Activated CD4-positive, alpha-beta T cell treated with anti-CD3 and anti-CD28 coated beads for 36 hours (primary cell): ENCODE results near the gene MECP2. TPM values are rescaled to one million over a fixed set of nuclear protein-coding genes. Genes with fewer than 3 reads are reported as not detected.
"Not testable (repeated sequence)": the region's sequence is repeated elsewhere in the genome, so short reads cannot be mapped to it uniquely, and the experiment has no call there.

ENCODE experiments used
- ATAC-seq: fragments of 200-7000 bp; cut with Tn5 transposase; one replicate; pipeline ENCODE4 v1.10.0; 2021; ENCODE audit warnings: mild to moderate bottlenecking, moderate library complexity
- CTCF ChIA-PET: fragments of 350-600 bp; sonication (Branson Sonifier 250); formaldehyde crosslinking; loops from one replicate; lab custom pipeline; 2021; ENCODE audit warnings: antibody characterized with exemption; lab: Charles Lee
- POLR2A ChIA-PET: fragments of 350-600 bp; sonication (Branson Sonifier 250); formaldehyde crosslinking; loops from one replicate; lab custom pipeline; 2021; ENCODE audit warnings: antibody characterized with exemption, inconsistent platforms; lab: Charles Lee
- DNase-seq: peaks from one replicate; pipeline ENCODE4 v3.0.0-alpha.2; 2020
- H3K27ac Mint-ChIP-seq: one replicate; pipeline ENCODE4 v1.8.0; 2021; ENCODE audit warnings: mixed read lengths
- H3K27me3 Mint-ChIP-seq: one replicate; pipeline ENCODE4 v1.8.0; 2021; ENCODE audit warnings: mixed read lengths
- H3K36me3 Mint-ChIP-seq: one replicate; pipeline ENCODE4 v1.8.0; 2021; ENCODE audit warnings: low read depth, mixed read lengths
- H3K4me1 Mint-ChIP-seq: one replicate; pipeline ENCODE4 v1.8.0; 2021; ENCODE audit warnings: mixed read lengths
- H3K4me3 Mint-ChIP-seq: one replicate; pipeline ENCODE4 v1.8.0; 2021; ENCODE audit warnings: mild to moderate bottlenecking, moderate library complexity, mixed read lengths
- H3K9me3 Mint-ChIP-seq: one replicate; pipeline ENCODE4 v1.8.0; 2021; ENCODE audit warnings: low read depth, mixed read lengths
- intact Hi-C, 2 experiments: fragments of 100-400 bp; cut with DNase I in 1 of 2; cut with micrococcal nuclease in 1 of 2; formaldehyde crosslinking; loops; one replicate each; pipeline versions ENCODE4 v1.14.2 to v1.15.1; 2022 to 2024; cut with DNase I, micrococcal nuclease
- total RNA-seq, 2 experiments: library from RNA; stranded (reverse); gene quantifications; one replicate each; pipeline ENCODE4 v1.2.3, GENCODE V29; 2021

The MECP2 gene
- total RNA-seq, 2 experiments from 2014 or later, result 50.7 to 60.0 TPM

DNA sequence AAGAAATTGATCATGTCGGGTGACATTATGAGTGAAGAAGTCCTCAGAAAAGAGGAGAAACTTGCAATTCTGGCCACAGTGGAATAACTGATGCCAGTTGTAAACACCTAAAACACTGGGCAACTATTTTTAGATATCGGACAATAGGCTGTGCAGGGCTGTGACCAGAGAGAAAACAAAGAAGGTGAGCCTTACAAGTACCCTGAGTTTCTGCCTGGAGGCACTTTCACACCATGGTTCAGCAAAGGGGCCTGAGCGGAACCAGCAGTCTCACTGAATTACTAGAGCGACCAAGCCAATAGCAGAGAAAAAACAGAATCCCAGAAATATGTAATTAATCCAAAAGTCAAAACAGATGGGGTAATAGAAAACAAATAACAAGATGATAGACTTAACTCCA lies 89.0 kb downstream of the MECP2 start:
- H3K4me3 Mint-ChIP-seq, result no peak overlapping the region
- ATAC-seq, result no peak
- H3K27ac Mint-ChIP-seq, result no peak overlapping the region
- intact Hi-C loops, result no loop called here
- CTCF ChIA-PET, result no interaction called here
- H3K9me3 Mint-ChIP-seq, result no peaks in the 10 kb centered on the region
- H3K27me3 Mint-ChIP-seq, result no peaks in the 10 kb centered on the region
- no peak for DNase-seq
- POLR2A ChIA-PET, result no interaction called here
- H3K36me3 Mint-ChIP-seq, result peaks cover 22% of the 10 kb centered on the region
- H3K4me1 Mint-ChIP-seq, result peaks cover 2% of the 10 kb centered on the region

DNA sequence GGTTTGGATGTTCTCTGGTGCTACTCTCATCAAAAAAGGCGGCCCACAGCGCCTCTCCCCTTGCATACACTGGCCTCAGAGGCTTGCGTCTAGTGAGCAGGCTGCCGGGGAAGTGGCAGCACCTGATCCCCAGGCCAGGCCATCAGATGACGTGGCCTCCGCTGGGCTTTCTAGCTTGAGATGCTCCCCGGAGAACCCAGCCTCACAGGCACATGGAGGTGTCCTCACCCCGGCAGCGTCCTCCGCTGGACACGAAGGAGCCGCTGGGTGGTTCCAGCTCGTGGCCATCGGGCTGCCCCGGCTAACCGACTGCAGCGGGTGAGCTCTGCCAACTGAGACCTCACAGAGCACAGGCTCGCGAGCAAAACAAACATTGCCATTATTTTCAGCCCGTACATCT lies 90.6 kb downstream of the MECP2 start:
- H3K27me3 Mint-ChIP-seq, result no peaks in the 10 kb centered on the region
- no peaks in the 10 kb centered on the region for H3K9me3 Mint-ChIP-seq
- H3K36me3 Mint-ChIP-seq, result peaks cover 25% of the 10 kb centered on the region
- DNase-seq, result no peak
- intact Hi-C loops, result no loop called here
- no peak overlapping the region for H3K27ac Mint-ChIP-seq
- ATAC-seq, result no peak
- ChIA-PET CTCF (no interaction called here), POLR2A (no interaction called here)
- H3K4me3 Mint-ChIP-seq, result no peak overlapping the region
- H3K4me1 Mint-ChIP-seq, result peaks cover 12% of the 10 kb centered on the region

DNA sequence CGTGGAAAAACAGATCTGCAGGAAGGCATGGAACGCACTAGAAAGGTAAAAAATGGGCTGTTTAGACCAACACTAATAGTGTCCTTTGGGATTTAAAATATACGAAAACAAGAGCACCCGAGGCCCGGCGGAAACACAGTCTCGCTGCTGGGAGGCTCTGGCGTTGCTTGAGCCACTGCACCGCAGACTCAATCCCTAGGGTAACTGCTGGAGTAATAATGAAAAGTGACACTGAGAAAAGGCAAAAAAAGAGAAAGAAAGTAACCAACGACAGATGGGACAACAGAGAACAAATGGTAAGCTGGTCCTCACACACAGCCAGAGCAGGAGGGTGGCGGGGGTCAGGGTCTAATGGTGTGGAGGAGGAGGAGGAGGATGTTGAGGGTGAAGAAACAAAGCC lies 93.2 kb downstream of the MECP2 start:
- Mint-ChIP-seq H3K27ac (no peak overlapping the region), H3K4me1 (peaks cover 16% of the 10 kb centered on the region), H3K36me3 (peaks cover 18% of the 10 kb centered on the region), H3K4me3 (no peak overlapping the region), H3K9me3 (no peaks in the 10 kb centered on the region), H3K27me3 (no peaks in the 10 kb centered on the region)
- no peak for DNase-seq
- CTCF ChIA-PET, result interaction anchor here (3.0 kb wide), 1 partner anchor 10 kb away, joined by 9 read pairs; no protein-coding TSS in a partner anchor
- POLR2A ChIA-PET, result no interaction called here
- intact Hi-C loops, result no loop called here
- ATAC-seq, result no peak

DNA sequence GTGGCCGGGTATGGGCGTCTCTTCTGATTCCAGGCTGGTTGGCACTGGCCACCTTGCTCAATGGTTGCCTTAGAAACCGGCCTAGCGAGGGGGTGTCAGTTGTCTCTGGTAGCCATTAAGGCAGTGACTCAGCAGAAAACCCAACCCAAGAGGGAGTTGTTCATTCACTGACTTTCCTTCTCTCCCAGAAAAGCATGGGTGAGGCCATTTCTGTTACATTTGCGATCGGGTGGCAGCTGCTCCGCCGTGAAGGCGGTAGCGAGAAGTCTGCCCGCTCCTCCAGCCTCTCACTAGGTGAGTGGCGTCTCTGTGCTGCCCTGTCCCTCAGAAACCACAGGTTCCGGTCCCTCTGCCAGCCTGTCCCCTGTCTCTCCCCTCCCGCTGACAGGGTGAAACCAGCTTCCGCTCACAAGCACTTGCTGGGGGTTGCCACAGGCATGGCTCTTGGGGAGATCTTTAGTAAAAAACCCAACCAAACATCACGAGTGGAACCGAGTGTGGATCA lies 95.2 kb downstream of the MECP2 start:
- peak overlapping the region; percentile 85 for H3K27ac Mint-ChIP-seq
- H3K4me3 Mint-ChIP-seq, result peak overlapping the region; percentile 36
- H3K4me1 Mint-ChIP-seq, result peaks cover 13% of the 10 kb centered on the region
- peak; percentile 63 for DNase-seq
- H3K27me3 Mint-ChIP-seq, result no peaks in the 10 kb centered on the region
- no peaks in the 10 kb centered on the region for H3K9me3 Mint-ChIP-seq
- ChIA-PET CTCF (interaction anchor here (1.2 to 1.5 kb wide), 2 partner anchors 11 to 21 kb away, joined by 3 to 4 read pairs; no protein-coding TSS in a partner anchor), POLR2A (interaction anchor here (0.9 kb wide), 1 partner anchor 12 kb away, joined by 6 read pairs; no protein-coding TSS in a partner anchor)
- intact Hi-C loops, result no loop called here
- ATAC-seq, result peak; percentile 95
- H3K36me3 Mint-ChIP-seq, result peaks cover 9% of the 10 kb centered on the region

DNA sequence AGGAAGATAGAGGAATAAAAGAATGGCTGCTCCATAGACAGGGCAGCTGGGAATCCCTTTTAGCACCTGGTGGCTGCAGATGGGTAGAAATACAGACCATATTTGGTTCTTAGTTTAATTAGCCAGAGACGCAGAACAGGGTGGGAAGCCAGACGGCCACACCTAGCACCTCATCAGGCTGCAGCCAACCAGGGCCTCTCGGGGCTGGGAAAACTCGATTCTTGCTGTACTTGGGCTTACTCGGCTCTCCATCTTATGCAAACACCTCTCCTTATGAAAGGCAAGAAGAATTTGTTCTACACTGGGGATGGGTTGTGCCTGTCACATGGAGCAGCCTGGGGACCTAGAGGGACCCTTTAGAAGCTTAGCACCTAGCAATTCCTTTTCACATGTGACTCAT lies 97.5 kb downstream of the MECP2 start:
- ChIA-PET CTCF (no interaction called here), POLR2A (no interaction called here)
- Mint-ChIP-seq H3K36me3 (peaks cover 6% of the 10 kb centered on the region), H3K27ac (no peak overlapping the region), H3K4me1 (peaks cover 13% of the 10 kb centered on the region), H3K9me3 (no peaks in the 10 kb centered on the region), H3K27me3 (no peaks in the 10 kb centered on the region), H3K4me3 (no peak overlapping the region)
- no peak for ATAC-seq
- intact Hi-C loops, result no loop called here
- no peak for DNase-seq

DNA sequence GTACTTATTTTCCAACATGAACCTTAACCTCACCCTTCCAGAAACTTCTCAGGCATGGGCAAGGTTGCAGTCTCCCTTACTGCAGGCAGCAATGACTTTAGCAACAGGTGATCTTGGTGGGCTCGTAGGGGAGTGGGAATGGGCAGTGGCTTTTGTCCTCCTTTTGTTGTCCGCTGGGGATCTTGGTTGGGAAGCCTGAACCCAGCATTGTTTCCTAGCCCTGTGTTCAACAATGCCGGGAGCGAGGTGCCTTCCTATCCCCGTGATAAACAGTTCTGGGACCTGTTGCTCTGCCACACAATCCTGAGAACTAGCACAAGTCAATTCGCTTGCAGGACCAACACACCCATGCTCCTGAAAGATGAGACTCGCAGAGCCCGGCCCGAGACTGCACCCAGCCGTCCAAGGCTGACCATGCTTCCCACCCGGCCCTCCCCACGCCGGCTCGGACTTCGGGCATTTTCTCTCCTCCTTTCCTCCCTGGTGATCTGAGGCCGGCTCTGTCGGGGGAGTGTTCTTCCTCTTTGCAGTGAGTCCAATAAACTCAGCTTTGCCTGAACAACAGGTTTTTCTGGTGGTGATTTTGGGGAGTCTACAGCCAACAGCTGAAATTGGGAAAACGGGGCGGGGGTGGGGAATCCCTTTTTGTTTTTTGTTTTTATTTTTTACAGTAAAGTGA lies 98.0 kb downstream of the MECP2 start:
- Mint-ChIP-seq H3K36me3 (peaks cover 6% of the 10 kb centered on the region), H3K27me3 (no peaks in the 10 kb centered on the region), H3K9me3 (no peaks in the 10 kb centered on the region), H3K4me3 (no peak overlapping the region), H3K4me1 (peaks cover 13% of the 10 kb centered on the region), H3K27ac (no peak overlapping the region)
- no peak for ATAC-seq
- no peak for DNase-seq
- ChIA-PET CTCF (no interaction called here), POLR2A (no interaction called here)
- intact Hi-C loops, result no loop called here

DNA sequence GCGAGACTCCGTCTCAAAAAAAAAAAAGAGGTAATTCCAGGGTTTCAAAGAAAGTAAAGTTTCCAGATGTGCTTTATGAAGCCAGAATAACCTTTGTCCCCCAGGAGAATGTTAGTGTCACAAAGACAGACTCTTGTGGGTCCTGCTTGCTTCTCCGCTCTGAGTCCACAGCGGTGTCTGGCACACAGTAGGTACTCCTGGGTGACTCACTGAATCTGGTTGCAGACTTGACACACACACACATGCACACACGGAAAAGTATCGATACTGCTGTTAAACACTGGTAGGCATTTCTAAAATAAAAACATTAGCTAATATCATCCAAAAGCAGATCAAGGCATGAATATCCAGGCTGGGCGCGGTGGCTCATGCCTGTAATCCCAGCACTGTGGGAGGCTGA lies 102.0 kb downstream of the MECP2 start:
- ATAC-seq (no peak), DNase-seq (no peak)
- Mint-ChIP-seq H3K4me1 (peaks cover 4% of the 10 kb centered on the region), H3K27ac (no peak overlapping the region), H3K36me3 (no peaks in the 10 kb centered on the region), H3K27me3 (no peaks in the 10 kb centered on the region), H3K4me3 (no peak overlapping the region), H3K9me3 (no peaks in the 10 kb centered on the region)
- ChIA-PET POLR2A (no interaction called here), CTCF (interaction anchor here (0.6 kb wide), 1 partner anchor 142 kb away, joined by 4 read pairs; no protein-coding TSS in a partner anchor)
- intact Hi-C loops, result no loop called here

DNA sequence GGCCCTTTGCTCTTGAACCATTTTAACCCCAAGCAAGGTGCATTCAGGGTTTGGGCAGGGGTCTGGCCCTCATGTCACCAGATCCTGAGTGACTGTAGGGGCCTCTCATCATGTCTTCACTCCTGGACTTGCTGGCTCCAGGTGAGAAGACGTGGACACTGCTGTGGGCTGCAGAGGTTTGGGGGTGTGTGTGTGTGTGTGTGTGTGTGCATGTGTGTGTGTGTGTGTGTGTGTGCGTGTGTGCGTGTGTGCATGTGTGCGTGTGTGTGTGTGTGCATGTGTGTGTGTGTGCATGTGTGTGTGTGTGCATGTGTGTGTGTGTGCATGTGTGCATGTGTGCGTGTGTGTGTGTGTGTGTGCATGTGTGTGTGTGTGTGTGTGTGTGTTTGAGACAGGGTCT lies 103.1 kb downstream of the MECP2 start:
- H3K27ac Mint-ChIP-seq, H3K36me3 Mint-ChIP-seq, H3K4me3 Mint-ChIP-seq, CTCF ChIA-PET, H3K9me3 Mint-ChIP-seq, ATAC-seq, intact Hi-C loops, DNase-seq, H3K27me3 Mint-ChIP-seq, POLR2A ChIA-PET: not testable (repeated sequence)
- peaks cover 14% of the 10 kb centered on the region for H3K4me1 Mint-ChIP-seq

DNA sequence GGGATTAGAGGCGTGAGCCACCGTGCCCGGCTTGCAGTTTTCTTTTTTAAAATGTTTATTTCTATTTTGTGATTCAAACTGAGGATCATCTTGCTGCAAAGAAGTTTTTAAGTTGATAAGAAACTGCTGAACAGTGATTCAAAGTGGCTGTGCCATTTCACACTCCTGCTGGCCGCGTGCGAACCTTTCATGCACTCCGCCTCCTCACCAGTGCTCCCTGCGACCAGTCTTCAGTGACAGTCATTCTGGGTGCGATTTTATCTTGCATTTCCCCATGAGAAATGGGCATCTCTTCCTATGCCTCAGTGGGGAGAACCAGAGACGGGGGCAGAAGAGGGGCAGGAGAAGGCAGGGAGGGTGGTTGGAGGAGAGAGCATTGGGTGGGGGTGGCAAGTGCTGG lies 103.5 kb downstream of the MECP2 start:
- ChIA-PET CTCF (no interaction called here), POLR2A (no interaction called here)
- Mint-ChIP-seq H3K36me3 (no peaks in the 10 kb centered on the region), H3K27me3 (no peaks in the 10 kb centered on the region), H3K4me3 (no peak overlapping the region), H3K4me1 (peaks cover 17% of the 10 kb centered on the region), H3K27ac (no peak overlapping the region), H3K9me3 (no peaks in the 10 kb centered on the region)
- ATAC-seq (no peak), DNase-seq (peak; percentile 25)
- intact Hi-C loops, result no loop called here

DNA sequence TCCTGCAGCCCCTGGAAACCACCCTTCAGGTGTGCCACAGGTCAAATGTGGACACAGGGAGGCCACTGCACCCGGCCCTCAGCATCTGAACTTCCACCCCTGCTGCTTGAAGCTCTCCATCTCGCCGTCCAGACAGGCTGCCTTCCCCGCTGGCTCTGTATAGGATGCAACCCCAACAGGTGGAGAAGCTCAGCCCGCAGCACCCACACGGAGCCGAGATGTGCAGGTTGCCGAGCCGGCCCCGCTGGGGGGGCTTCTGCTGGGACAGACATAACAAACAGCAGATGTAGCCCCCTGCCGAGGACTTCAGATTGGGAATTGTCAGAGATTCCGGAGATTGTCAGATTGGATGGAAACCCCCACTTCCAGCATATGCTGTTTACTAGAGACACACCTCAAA lies 104.4 kb downstream of the MECP2 start:
- no peaks in the 10 kb centered on the region for H3K27me3 Mint-ChIP-seq
- H3K4me1 Mint-ChIP-seq, result peaks cover 17% of the 10 kb centered on the region
- no peak overlapping the region for H3K4me3 Mint-ChIP-seq
- H3K36me3 Mint-ChIP-seq, result no peaks in the 10 kb centered on the region
- ATAC-seq (no peak), DNase-seq (no peak)
- H3K27ac Mint-ChIP-seq, result no peak overlapping the region
- POLR2A ChIA-PET, result no interaction called here
- H3K9me3 Mint-ChIP-seq, result no peaks in the 10 kb centered on the region
- CTCF ChIA-PET, result no interaction called here
- intact Hi-C loops, result no loop called here

DNA sequence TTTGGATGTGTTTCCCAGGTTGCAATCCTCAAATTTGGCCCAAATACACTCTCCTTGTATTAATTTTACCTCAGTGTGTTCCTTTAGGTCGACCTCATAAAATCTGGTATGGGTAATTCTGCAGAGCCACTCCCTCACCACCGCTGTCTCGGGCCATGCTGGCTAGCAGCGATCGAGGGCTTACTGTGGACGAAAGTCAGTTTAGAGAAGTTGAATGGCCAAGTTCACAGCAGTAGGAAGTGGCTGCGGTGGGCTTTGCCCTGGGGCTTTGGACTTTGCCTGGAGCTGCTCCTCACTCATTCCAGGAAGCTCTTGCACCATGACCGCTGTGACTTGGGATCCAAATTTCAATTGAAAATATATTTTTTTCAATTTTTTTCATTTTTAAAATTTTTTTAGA lies 105.3 kb downstream of the MECP2 start:
- no peak for DNase-seq
- no peak for ATAC-seq
- Mint-ChIP-seq H3K27me3 (no peaks in the 10 kb centered on the region), H3K9me3 (no peaks in the 10 kb centered on the region), H3K27ac (no peak overlapping the region), H3K4me1 (peaks cover 17% of the 10 kb centered on the region), H3K4me3 (no peak overlapping the region), H3K36me3 (no peaks in the 10 kb centered on the region)
- ChIA-PET CTCF (no interaction called here), POLR2A (interaction anchor here (0.7 kb wide), 1 partner anchor 48 kb away, joined by 5 read pairs; no protein-coding TSS in a partner anchor)
- intact Hi-C loops, result no loop called here

DNA sequence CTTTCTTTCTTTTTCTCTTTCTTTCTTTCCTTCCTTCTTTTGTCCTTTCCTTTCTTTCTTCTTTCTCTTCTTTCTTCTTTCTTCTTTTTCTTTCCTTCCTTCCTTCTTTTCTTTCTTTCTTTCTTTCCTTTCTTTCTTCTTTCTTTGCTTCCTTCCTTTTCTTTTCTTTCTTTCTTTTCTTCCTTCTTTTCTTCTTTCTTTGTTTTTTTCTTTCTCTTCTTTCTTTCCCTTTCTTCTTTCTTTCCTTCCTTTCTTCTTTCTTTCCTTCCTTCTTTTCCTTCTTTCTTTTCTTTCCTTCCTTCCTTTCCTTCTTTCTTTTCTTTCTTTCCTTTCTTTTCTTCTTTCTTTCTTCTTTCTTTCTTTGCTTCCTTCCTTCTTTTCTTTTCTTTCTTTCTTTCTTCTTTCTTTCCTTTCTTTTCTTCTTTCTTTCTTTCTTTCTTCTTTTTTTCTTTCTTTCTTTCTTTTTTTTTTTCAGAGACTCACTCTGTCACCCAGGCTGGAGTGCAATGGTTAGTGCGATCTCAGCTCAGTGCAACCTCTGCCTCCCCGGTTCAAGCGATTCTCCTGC lies 106.4 kb downstream of the MECP2 start:
- ChIA-PET POLR2A (no interaction called here), CTCF (no interaction called here)
- DNase-seq (no peak), ATAC-seq (no peak)
- Mint-ChIP-seq H3K36me3 (no peaks in the 10 kb centered on the region), H3K4me1 (peaks cover 17% of the 10 kb centered on the region), H3K27me3 (no peaks in the 10 kb centered on the region), H3K9me3 (no peaks in the 10 kb centered on the region), H3K27ac (no peak overlapping the region), H3K4me3 (no peak overlapping the region)
- intact Hi-C loops, result no loop called here
